GM12873 (cell line): ENCODE data around the gene ZNF442.

ENCODE experiments used
- TF ChIP-seq, protein P1 (sequence below): IDR thresholded peaks from 2 replicates; pipeline ENCODE4 v1.5.1; 2012; ENCODE audit warnings: low read depth, mild to moderate bottlenecking, moderate library complexity, low read length, control low read depth; ENCODE audit not compliant: insufficient read depth; ENCODE audit errors: missing control alignments

ZNF442 gene

DNA sequence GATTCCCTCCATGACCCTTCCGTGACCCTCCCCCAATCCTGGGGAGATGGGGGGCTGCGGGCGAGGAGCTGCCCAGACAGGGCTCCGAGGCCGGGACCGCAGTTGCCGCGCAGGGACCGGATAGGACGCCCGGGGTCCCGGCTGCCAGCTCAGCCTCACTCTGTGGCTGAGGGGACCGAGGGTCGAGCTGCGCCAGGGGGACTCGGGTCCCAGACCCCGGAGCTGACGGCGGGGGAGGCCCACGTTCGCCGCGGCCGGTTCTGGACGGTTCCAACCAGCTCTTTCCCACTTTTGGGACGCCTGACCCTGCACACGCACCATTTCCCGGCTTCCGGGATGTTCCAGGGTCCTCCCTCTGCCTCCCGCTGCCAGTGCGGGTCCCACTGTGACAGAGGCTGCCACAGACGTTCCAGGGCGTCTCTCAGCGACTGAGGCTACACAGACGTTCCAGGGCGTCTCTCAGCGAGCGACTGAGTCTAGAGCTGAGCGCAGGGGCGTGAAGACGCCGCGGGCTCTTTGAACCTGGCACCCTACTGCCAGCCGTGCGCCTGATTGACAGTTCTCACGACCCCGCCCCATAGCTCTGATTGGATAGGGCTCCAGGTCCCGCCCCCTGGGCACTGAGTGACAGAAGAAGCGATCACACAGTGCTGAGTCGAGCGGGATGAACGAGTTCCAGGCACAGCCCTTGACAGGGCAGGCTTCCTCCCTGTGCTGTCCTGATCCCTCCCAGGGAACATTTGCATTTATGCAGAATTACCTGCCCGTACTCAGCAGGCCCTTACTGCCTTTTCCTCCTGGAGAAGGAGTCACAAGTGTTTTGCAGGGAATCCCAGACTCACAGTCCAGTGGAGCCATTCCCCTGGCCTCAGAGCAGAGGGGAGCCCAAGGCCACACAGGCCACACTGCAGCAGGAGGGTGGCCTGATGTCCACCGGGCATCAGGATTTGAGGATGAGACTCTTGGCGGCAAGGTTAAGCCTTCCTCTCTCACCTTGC is 32.0 kb downstream of the ZNF442 start, which contains the start of gene ZNF563:
Gene ZNF563, minus strand, starts transcription at position 472 of the 998 bp plus-strand sequence. Its CDS starts 151 bp downstream, at position 321.
- TF ChIP-seq, protein P1, sequence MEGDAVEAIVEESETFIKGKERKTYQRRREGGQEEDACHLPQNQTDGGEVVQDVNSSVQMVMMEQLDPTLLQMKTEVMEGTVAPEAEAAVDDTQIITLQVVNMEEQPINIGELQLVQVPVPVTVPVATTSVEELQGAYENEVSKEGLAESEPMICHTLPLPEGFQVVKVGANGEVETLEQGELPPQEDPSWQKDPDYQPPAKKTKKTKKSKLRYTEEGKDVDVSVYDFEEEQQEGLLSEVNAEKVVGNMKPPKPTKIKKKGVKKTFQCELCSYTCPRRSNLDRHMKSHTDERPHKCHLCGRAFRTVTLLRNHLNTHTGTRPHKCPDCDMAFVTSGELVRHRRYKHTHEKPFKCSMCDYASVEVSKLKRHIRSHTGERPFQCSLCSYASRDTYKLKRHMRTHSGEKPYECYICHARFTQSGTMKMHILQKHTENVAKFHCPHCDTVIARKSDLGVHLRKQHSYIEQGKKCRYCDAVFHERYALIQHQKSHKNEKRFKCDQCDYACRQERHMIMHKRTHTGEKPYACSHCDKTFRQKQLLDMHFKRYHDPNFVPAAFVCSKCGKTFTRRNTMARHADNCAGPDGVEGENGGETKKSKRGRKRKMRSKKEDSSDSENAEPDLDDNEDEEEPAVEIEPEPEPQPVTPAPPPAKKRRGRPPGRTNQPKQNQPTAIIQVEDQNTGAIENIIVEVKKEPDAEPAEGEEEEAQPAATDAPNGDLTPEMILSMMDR: no peak

DNA sequence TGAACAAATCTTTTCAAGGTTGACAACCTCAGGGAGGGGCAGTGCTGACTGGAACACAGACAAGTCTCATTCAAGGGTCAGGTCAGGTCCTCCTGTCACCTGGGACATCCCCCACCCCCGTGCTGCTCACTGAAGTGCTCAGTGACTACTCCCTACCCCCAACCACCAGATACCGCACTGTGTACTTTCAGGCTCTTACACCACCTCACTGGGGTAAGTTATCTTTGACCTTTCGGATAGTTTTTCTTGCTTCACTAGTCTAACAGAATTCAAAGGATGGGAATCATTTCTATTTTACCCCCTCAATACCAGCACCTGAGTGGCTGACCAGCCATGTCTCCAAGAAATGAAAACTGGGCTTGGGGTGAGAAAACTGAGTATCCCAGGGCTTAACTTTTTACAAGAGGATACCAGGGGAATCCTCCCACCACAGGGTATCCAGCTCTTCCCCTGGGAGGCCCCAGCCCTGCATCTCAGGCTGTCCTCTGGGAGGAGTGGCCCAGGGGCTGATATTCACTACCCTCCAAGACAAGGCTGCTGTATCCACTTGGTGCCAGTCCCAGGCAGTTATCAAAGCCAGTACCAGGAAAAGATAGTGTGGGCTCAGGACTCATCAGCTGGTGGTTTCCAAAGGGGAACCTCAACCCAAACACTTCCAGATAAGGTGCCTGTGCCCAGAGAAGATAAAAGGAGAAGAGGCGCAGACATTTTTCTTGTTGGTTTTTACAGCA is 34.1 kb downstream of the ZNF442 start:
- TF ChIP-seq, protein P1: no peak

DNA sequence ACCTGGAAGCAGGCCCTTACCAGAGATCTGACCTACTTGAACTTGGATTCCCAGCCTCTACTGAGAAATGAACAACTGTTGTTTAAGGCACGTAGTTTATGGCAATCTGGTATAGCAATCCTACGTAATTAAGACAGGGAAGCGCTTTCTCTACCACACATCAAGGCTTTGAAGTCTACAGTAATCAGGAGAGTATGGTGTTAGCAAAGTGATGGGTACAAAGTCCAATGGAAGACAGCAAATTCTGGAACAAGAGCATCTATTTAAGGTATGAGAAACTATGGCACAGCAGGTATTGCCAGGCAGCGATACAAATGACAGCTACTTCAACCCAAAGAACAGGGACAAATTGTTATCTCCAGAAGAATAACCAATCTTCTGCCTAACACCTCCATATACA is 35.1 kb downstream of the ZNF442 start:
- TF ChIP-seq, protein P1: no peak

DNA sequence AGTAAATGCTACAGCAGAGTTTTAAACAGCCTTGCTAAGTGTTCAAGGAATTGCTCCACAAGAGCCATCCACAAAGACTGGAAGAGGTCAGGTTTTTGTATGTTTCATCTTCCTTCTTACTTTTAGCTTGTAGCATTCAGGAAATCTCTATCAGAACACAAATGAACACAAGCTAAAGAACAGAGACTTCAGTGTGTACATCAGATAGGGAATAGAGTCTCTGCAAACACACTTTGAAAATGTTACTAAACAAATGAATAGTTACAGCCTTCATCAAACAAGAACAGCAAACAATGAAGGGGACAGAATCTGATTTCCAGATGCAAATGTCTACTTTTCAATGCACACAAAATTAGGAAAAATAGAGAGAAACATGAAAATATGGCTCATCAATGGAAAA is 39.8 kb downstream of the ZNF442 start:
- TF ChIP-seq, protein P1: no peak

DNA sequence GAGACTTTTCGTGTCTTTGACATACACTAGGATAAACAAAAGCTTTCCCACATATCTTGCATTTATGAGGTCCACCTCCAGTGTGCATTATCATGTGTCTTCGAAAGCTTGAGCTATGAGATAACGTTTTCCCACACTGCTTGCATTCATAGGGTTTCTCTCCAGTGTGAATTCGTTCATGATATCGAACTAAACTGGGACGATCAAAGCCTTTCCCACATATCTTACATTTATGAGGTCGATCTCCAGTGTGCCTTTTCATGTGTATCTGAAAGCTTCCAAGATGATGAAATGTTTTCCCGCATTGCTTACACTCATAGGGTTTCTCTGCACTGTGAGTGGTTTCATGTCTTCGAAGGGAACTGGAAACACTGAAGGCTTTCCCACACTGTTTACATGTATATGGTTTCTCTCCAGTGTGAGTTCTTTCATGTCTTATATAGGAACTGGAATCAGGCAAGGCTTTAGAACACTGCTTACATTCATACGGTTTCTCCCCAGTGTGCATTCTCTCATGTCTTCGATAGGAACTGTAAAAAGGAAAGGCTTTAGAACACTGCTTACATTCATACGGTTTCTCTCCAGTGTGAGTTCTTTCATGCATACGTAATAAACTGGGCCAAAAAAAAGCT is 46.6 kb downstream of the ZNF442 start:
- TF ChIP-seq, protein P1: no peak

DNA sequence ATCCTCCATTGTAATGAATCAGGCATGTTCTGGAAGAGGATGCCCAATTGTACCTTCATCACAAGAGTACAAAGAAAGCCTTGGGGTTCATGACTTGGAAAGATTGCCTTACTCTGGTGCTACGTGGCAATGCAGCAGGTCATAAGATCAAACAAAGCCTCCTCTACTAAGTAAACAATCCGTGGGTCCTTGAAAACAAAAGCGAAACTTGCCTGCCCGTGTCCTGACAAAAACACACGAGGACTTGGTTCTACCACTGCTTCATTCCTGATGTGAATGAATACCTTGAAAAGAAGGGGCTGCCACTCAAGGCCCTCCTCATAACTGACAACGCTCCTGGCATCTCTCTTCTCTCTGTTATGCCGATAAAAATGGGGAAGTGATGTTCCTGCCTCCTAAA is 50.9 kb downstream of the ZNF442 start:
- TF ChIP-seq, protein P1: no peak
